Upper lobe of right lung (tissue), 1 donor: ENCODE measurements around the gene SMC6. TPM values are rescaled to one million over a fixed set of nuclear protein-coding genes. Genes with fewer than 3 reads are reported as not detected.

Experiments used
- ATAC-seq: fragments of 200-7000 bp; cut with Tn5 transposase; one replicate; pipeline ENCODE4 v1.9.1; 2020; ENCODE audit warnings: mild to moderate bottlenecking, moderate library complexity
- DNase-seq: peaks from one replicate; pipeline ENCODE4 v3.0.0-alpha.2; 2020
- H3K27ac ChIP-seq: fragments of 200-600 bp; one replicate; pipeline ENCODE4 v1.8.0; 2022
- H3K27me3 ChIP-seq: fragments of 200-600 bp; one replicate; pipeline ENCODE4 v1.8.0; 2022; ENCODE audit warnings: mild to moderate bottlenecking
- H3K36me3 ChIP-seq: fragments of 200-600 bp; one replicate; pipeline ENCODE4 v1.8.0; 2022
- H3K4me1 ChIP-seq: fragments of 200-600 bp; one replicate; pipeline ENCODE4 v1.8.0; 2022
- H3K4me3 ChIP-seq: fragments of 200-600 bp; one replicate; pipeline ENCODE4 v1.8.0; 2022; ENCODE audit warnings: mild to moderate bottlenecking
- H3K9me3 ChIP-seq: fragments of 200-600 bp; one replicate; pipeline ENCODE4 v1.8.0; 2022
- intact Hi-C: fragments of 100-400 bp; cut with DNase I; formaldehyde crosslinking; loops from one replicate; pipeline ENCODE4 v1.11.0; 2022
- total RNA-seq: library from RNA; stranded (reverse); fragmentation: NEBNext Ultra II Directional; extraction: Animal tissue kit (Norgen Biotek cat#: 25700); gene quantifications from one replicate; pipeline ENCODE4 v1.2.1, GENCODE V29; 2021
- TF ChIP-seq, protein P1 (sequence below): fragments of 200-600 bp; IDR thresholded peaks from one replicate; pipeline ENCODE4 v1.8.0; 2022; ENCODE audit warnings: antibody characterized with exemption
- donor health status: DM: no; HTN: yes; CAD: no; lungs with severe emphysema.

Gene SMC6
- total RNA-seq, 1 donor from 2014 or later, result 16.0 TPM

DNA sequence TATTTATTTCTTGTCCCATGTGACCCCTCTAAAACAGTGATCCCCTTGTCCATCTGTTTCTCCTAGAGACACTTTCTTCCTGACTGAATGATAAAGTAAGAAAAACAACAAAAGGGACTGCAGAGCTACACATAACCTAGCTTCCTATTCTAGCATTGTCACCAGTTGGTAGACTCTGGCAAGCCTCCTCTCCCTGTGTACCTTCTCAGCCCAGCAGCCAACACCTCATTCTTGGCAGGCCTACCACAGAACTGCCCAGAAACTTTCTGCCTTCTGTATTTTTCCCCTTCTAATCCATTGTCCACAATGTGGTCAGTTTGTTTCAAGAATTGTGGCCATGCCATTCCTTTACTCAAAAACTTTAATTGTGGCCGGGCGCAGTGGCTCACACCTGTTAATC lies 13.4 kb downstream of the SMC6 start:
- intact Hi-C loops, result no loop called here
- H3K4me3 ChIP-seq, result no peak overlapping the region
- no peak for ATAC-seq
- peaks cover 68% of the 10 kb centered on the region for H3K36me3 ChIP-seq
- no peaks in the 10 kb centered on the region for H3K27me3 ChIP-seq
- no peak overlapping the region for H3K27ac ChIP-seq
- DNase-seq, result no peak
- no peaks in the 10 kb centered on the region for H3K9me3 ChIP-seq
- H3K4me1 ChIP-seq, result no peaks in the 10 kb centered on the region
- TF ChIP-seq, protein P1, sequence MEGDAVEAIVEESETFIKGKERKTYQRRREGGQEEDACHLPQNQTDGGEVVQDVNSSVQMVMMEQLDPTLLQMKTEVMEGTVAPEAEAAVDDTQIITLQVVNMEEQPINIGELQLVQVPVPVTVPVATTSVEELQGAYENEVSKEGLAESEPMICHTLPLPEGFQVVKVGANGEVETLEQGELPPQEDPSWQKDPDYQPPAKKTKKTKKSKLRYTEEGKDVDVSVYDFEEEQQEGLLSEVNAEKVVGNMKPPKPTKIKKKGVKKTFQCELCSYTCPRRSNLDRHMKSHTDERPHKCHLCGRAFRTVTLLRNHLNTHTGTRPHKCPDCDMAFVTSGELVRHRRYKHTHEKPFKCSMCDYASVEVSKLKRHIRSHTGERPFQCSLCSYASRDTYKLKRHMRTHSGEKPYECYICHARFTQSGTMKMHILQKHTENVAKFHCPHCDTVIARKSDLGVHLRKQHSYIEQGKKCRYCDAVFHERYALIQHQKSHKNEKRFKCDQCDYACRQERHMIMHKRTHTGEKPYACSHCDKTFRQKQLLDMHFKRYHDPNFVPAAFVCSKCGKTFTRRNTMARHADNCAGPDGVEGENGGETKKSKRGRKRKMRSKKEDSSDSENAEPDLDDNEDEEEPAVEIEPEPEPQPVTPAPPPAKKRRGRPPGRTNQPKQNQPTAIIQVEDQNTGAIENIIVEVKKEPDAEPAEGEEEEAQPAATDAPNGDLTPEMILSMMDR, result no peak

DNA sequence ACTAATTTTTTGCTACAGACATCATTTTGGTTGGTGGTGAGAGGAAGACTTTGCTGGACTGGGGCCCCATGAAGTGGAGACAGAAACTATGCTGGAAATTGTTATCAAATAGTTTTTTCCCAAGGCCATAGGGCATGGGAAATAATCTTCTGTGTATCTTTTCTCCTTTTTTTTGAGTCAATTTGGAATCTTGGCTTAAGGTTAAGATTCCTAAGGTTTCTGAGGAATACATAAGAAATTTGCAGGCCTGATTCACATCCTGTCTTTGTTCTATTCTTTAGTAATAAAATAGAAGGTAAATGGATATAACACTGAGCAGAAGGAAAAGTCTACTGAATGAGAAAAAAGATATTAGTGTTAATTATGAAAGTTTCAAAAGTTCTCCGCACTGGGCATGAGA lies 16.6 kb downstream of the SMC6 start:
- Histone ChIP-seq H3K4me3 (no peak overlapping the region), H3K9me3 (no peaks in the 10 kb centered on the region), H3K4me1 (no peaks in the 10 kb centered on the region), H3K27me3 (no peaks in the 10 kb centered on the region), H3K36me3 (peaks cover 79% of the 10 kb centered on the region), H3K27ac (no peak overlapping the region)
- ATAC-seq (no peak), DNase-seq (no peak)
- intact Hi-C loops, result no loop called here
- TF ChIP-seq, protein P1, result no peak

DNA sequence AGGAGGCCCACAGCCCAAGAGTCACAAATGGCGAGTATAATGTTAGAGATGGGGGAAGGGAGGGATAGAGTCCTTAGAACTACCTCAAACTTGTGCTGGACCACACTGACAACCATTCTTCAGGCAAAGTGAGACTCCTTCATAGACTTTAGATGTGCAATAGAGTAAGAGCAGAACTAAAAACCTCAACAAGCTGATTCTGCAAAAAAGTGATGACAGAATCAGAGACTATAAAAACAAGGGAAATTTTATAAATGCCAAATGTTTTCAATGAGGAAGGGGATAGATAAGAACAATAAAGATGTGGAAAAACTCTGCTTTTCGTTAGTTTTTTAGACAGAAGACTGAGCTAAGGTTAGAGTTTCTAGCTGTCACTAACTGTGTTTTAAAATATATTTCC lies 17.7 kb downstream of the SMC6 start:
- Histone ChIP-seq H3K27me3 (no peaks in the 10 kb centered on the region), H3K36me3 (peaks cover 87% of the 10 kb centered on the region), H3K4me3 (no peak overlapping the region), H3K9me3 (no peaks in the 10 kb centered on the region), H3K4me1 (no peaks in the 10 kb centered on the region), H3K27ac (no peak overlapping the region)
- ATAC-seq (no peak), DNase-seq (no peak)
- TF ChIP-seq, protein P1, result no peak
- intact Hi-C loops, result no loop called here

DNA sequence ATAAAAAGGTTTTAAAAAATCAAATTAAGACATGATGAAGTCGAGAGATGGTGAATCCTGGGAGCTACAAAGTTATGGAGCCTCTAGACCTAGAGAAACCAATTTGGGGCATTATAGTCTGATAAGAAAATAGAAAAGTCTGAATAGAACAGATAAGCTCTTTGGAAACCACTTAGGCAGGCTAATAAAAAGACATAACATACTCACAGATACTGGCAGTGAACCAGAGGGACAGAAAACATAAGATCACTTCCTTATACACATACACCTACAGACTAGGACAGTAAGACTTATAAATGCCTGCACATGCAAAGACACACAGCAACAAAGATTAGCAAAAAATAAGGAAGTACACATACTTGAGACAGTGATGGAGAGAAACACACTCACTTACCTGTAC lies 20.0 kb downstream of the SMC6 start:
- peaks cover 94% of the 10 kb centered on the region for H3K36me3 ChIP-seq
- no peaks in the 10 kb centered on the region for H3K27me3 ChIP-seq
- intact Hi-C loops, result no loop called here
- TF ChIP-seq, protein P1, result no peak
- H3K4me1 ChIP-seq, result no peaks in the 10 kb centered on the region
- no peak for DNase-seq
- ATAC-seq, result no peak
- H3K4me3 ChIP-seq, result no peak overlapping the region
- no peaks in the 10 kb centered on the region for H3K9me3 ChIP-seq
- no peak overlapping the region for H3K27ac ChIP-seq

DNA sequence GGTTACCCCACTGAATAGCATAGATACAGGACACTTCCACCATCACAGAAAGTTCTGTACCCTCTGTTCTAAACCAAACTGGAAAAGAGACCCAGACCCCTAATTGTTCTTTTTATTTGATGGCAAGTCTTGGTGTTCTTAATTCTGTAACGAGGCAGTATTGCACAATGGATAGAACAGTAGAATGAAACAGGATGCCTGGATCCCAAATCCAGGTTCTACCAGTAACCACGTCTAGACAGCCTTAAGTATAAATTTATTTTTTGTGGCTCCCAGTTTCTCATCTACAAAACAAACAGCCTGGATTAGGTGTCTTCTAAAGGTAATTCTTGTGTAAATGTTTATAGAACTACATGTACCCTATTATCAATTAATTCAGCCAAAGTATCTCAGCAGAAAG lies 23.7 kb downstream of the SMC6 start:
- TF ChIP-seq, protein P1, result no peak
- intact Hi-C loops, result no loop called here
- Histone ChIP-seq H3K27me3 (no peaks in the 10 kb centered on the region), H3K9me3 (no peaks in the 10 kb centered on the region), H3K36me3 (peaks cover 73% of the 10 kb centered on the region), H3K27ac (no peak overlapping the region), H3K4me3 (no peak overlapping the region), H3K4me1 (no peaks in the 10 kb centered on the region)
- no peak for DNase-seq
- ATAC-seq, result no peak

DNA sequence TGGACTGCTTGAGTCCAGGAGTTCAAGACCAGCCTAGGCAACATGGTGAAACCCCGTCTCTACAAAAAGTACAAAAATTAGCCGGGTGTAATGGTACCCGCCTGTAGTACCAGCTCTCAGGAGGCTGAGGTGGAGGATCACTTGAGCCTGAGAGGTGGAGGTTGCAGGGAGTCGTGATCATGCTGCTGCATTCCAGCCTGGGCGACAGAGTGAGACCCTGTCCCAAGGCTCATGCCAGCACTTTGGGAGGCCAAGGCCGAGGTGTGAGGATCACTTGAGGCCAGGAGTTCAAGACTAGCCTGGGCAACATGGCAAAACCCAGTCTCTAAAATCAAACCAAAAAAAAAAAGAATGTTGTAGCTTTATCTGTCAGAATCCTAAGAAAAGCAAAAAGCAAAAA lies 25.4 kb downstream of the SMC6 start:
- TF ChIP-seq, protein P1, result no peak
- DNase-seq, result no peak
- Histone ChIP-seq H3K9me3 (no peaks in the 10 kb centered on the region), H3K4me1 (no peaks in the 10 kb centered on the region), H3K4me3 (no peak overlapping the region), H3K27ac (no peak overlapping the region), H3K27me3 (no peaks in the 10 kb centered on the region), H3K36me3 (peaks cover 68% of the 10 kb centered on the region)
- intact Hi-C loops, result no loop called here
- no peak for ATAC-seq
